Stomach (tissue), 9 donors: ENCODE results near the gene PYHIN1. TPM values are rescaled to one million over a fixed set of nuclear protein-coding genes. Genes with fewer than 3 reads are reported as not detected.

Source experiments
- DNase-seq, 2 donors: peaks; one replicate each; pipeline versions ENCODE4 v3.0.0 to v3.0.0-alpha.2; 2013 to 2019
- H3K27ac ChIP-seq, 5 donors: fragments of 200-600 bp in 4 of 5; sonication (generic) in 4 of 5; one replicate each; pipeline ENCODE4 v1.5.1; 2013 to 2019; ENCODE audit warnings: mild to moderate bottlenecking in 1 of 5, moderate library complexity in 1 of 5
- H3K27me3 ChIP-seq, 3 donors: fragments of 200-600 bp; sonication (generic); one replicate each; pipeline ENCODE4 v1.5.1; 2017 to 2019; ENCODE audit warnings: mixed run types in 1 of 3
- H3K36me3 ChIP-seq, 4 donors: fragments of 200-600 bp; sonication (generic); 1 replicate in 3 of 4; 2 replicates in 1 of 4; pipeline ENCODE4 v1.5.1; 2016 to 2019
- H3K4me1 ChIP-seq, 4 donors: fragments of 200-600 bp; sonication (generic); one replicate each; pipeline ENCODE4 v1.5.1; 2016 to 2019
- H3K4me3 ChIP-seq, 4 donors: fragments of 200-600 bp; sonication (generic) in 3 of 4; one replicate each; pipeline ENCODE4 v1.5.1; 2016 to 2019; ENCODE audit warnings: mild to moderate bottlenecking in 1 of 4
- H3K9me3 ChIP-seq, 4 donors: fragments of 200-600 bp; sonication (generic); one replicate each; pipeline ENCODE4 v1.5.1; 2016 to 2019
- EP300 ChIP-seq: sonication (generic); formaldehyde crosslinking; IDR thresholded peaks from one replicate; pipeline ENCODE4 v1.6.1; 2017; ENCODE audit warnings: antibody characterized with exemption
- POLR2A ChIP-seq, 4 donors: fragments of 450-650 bp; IDR thresholded peaks; one replicate each; pipeline ENCODE4 v1.6.1; 2016; ENCODE audit warnings: antibody characterized with exemption in 4 of 4, control low read depth in 2 of 4, mild to moderate bottlenecking in 1 of 4, moderate library complexity in 1 of 4
- POLR2AphosphoS5 ChIP-seq, 3 donors: sonication (generic); formaldehyde crosslinking; IDR thresholded peaks; one replicate each; pipeline ENCODE4 v1.6.1; 2016; ENCODE audit warnings: antibody characterized with exemption in 3 of 3
- WGBS, 5 donors: extraction: QIAGEN DNeasy Blood & Tissue Kit in 3 of 5; methylation state at CpG; one replicate each; pipeline versions ENCODE4 v1.1.5 to v1.1.7; 2013 to 2018; 5-methylcytosine and 5-hydroxymethylcytosine counted together
- intact Hi-C: fragments of 100-400 bp; cut with DNase I; formaldehyde crosslinking; loops from one replicate; pipeline ENCODE4 v1.15.1; 2023; ENCODE audit warnings: low total_unique reads
- polyA plus RNA-seq, 3 donors: library from polyadenylated mRNA; stranded (reverse); fragments of 200-250 nt; gene quantifications; one replicate each; pipeline ENCODE4 v1.2.3, GENCODE V29; 2013
- total RNA-seq, 5 donors: library from RNA; depleted of rRNA; stranded (reverse); fragments of >200 nt; gene quantifications; one replicate each; pipeline versions ENCODE4 v1.1.0 to v1.2.3, GENCODE V29; 2014 to 2016
- TF ChIP-seq, protein P1 (sequence below), 7 experiments: fragments of 450-650 bp in 4 of 7; fragments of 200-600 bp in 3 of 7; sonication (generic) in 3 of 7; IDR thresholded peaks; one replicate each; pipeline ENCODE4 v1.5.1; 2016 to 2019; ENCODE audit warnings: antibody characterized with exemption in 7 of 7, control low read depth in 2 of 7, mild to moderate bottlenecking in 1 of 7
- donor health status: healthy with polysubstance abuse.
- donor health status: Bipolar disorder and iron deficiency.
- donor health status: healthy.

The PYHIN1 gene
- total and polyA plus RNA-seq, 8 donors = 0.25 to 79.9 (median 2.3) TPM; not detected in 1

DNA sequence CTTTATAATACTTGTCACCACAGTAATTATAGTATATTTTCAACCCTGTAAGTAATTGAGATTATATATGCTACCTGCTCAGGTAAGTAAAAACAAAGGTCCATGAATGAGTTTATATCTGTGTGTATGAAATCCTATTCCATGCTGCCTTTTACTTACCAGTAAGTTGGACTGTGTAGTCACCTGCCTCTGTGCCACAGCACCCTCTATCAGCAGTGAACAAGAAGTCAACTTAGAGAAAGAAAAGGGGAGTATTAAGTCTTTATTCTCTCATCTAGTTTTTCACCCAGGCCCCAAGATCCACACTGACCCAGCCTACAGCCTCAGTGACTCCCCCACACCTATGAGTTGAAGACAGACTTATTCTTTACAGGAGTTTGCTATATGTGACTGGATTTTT is 41.5 kb downstream of the PYHIN1 start:
- intact Hi-C loops = no loop called here

GRCh38 chr1:158976219-158976618 is 44.9 kb downstream of the PYHIN1 start:
- H3K36me3 ChIP-seq = no peaks in the 10 kb centered on the region
- H3K4me1 ChIP-seq = no peaks in the 10 kb centered on the region
- no peak for DNase-seq
- intact Hi-C loops = no loop called here
- peaks cover 0 to 7% (median 5%) of the 10 kb centered on the region in 4 donors for H3K9me3 ChIP-seq
- WGBS, 5 donors = 32 to 39% (median 36%) methylated on average over 4 of the region's 4 CpGs
- no peaks in the 10 kb centered on the region for H3K27me3 ChIP-seq
- no peak overlapping the region for H3K4me3 ChIP-seq
- H3K27ac ChIP-seq = no peak overlapping the region
- TF ChIP-seq EP300 (no peak), POLR2A (IDR thresholded peaks at IDR 0.05) (no peak), POLR2AphosphoS5 (IDR thresholded peaks at IDR 0.05) (no peak)
- TF ChIP-seq, protein P1, sequence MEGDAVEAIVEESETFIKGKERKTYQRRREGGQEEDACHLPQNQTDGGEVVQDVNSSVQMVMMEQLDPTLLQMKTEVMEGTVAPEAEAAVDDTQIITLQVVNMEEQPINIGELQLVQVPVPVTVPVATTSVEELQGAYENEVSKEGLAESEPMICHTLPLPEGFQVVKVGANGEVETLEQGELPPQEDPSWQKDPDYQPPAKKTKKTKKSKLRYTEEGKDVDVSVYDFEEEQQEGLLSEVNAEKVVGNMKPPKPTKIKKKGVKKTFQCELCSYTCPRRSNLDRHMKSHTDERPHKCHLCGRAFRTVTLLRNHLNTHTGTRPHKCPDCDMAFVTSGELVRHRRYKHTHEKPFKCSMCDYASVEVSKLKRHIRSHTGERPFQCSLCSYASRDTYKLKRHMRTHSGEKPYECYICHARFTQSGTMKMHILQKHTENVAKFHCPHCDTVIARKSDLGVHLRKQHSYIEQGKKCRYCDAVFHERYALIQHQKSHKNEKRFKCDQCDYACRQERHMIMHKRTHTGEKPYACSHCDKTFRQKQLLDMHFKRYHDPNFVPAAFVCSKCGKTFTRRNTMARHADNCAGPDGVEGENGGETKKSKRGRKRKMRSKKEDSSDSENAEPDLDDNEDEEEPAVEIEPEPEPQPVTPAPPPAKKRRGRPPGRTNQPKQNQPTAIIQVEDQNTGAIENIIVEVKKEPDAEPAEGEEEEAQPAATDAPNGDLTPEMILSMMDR (IDR thresholded peaks at IDR 0.05) = no peak

More for the DNA sequence above, 41.5 kb downstream of the PYHIN1 start:
- Histone ChIP-seq H3K4me3 (no peak overlapping the region), H3K9me3 (no peaks in the 10 kb centered on the region), H3K36me3 (no peaks in the 10 kb centered on the region), H3K4me1 (no peaks in the 10 kb centered on the region), H3K27ac (no peak overlapping the region), H3K27me3 (no peaks in the 10 kb centered on the region)
- TF ChIP-seq POLR2AphosphoS5 (IDR thresholded peaks at IDR 0.05) (no peak), POLR2A (IDR thresholded peaks at IDR 0.05) (no peak), EP300 (no peak)
- TF ChIP-seq, protein P1 (IDR thresholded peaks at IDR 0.05) = no peak
- peak in 1 of 2 donors; percentile 5 for DNase-seq

- 45 to 54% (median 49%) methylated on average over 2 of the region's 2 CpGs for WGBS, 5 donors
- H3K4me3 ChIP-seq = no peak overlapping the region
- TF ChIP-seq, protein P1 (IDR thresholded peaks at IDR 0.05) = no peak
- TF ChIP-seq POLR2AphosphoS5 (IDR thresholded peaks at IDR 0.05) (no peak), POLR2A (IDR thresholded peaks at IDR 0.05) (no peak), EP300 (no peak)
- no peak overlapping the region for H3K27ac ChIP-seq
- no peaks in the 10 kb centered on the region for H3K36me3 ChIP-seq
- peaks cover 0 to 18% (median 13%) of the 10 kb centered on the region in 4 donors for H3K9me3 ChIP-seq
- no peak for DNase-seq
- no peaks in the 10 kb centered on the region for H3K4me1 ChIP-seq
- no peaks in the 10 kb centered on the region for H3K27me3 ChIP-seq
- intact Hi-C loops = no loop called here
These were observed 47.4 kb downstream of the PYHIN1 start for GRCh38 chr1:158978730-158979129.

DNA sequence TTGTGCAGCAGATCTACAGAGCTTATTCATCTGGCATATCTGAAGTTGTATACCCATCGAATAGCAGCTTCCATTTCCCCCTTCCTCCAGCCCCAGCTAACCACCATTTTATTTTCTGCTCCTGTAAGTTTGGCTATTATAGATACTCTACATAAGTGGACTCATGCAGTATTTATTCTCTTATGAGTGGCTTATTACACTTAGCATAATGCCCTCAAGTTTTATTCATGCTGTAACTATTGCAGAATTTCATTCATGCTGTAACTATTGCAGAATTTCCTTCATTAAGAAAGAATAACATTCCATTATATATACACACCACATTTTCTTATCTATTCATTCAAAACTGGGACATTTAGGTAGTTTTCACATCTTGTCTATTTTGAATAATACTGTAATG is 47.9 kb downstream of the PYHIN1 start:
- WGBS, 5 donors = 35 to 77% (median 70%) methylated on average over 1 of the region's 1 CpG

More for the DNA sequence above, 47.9 kb downstream of the PYHIN1 start:
- intact Hi-C loops = no loop called here
- no peaks in the 10 kb centered on the region for H3K36me3 ChIP-seq
- DNase-seq = no peak
- no peaks in the 10 kb centered on the region for H3K27me3 ChIP-seq
- no peaks in the 10 kb centered on the region for H3K4me1 ChIP-seq
- H3K27ac ChIP-seq = no peak overlapping the region
- H3K9me3 ChIP-seq = peaks cover 0 to 18% (median 13%) of the 10 kb centered on the region in 4 donors
- no peak overlapping the region for H3K4me3 ChIP-seq
- TF ChIP-seq POLR2AphosphoS5 (IDR thresholded peaks at IDR 0.05) (no peak), EP300 (no peak), POLR2A (IDR thresholded peaks at IDR 0.05) (no peak)
- TF ChIP-seq, protein P1 (IDR thresholded peaks at IDR 0.05) = no peak
